ENCODE measurements around the gene ERC2.

ERC2 gene

DNA sequence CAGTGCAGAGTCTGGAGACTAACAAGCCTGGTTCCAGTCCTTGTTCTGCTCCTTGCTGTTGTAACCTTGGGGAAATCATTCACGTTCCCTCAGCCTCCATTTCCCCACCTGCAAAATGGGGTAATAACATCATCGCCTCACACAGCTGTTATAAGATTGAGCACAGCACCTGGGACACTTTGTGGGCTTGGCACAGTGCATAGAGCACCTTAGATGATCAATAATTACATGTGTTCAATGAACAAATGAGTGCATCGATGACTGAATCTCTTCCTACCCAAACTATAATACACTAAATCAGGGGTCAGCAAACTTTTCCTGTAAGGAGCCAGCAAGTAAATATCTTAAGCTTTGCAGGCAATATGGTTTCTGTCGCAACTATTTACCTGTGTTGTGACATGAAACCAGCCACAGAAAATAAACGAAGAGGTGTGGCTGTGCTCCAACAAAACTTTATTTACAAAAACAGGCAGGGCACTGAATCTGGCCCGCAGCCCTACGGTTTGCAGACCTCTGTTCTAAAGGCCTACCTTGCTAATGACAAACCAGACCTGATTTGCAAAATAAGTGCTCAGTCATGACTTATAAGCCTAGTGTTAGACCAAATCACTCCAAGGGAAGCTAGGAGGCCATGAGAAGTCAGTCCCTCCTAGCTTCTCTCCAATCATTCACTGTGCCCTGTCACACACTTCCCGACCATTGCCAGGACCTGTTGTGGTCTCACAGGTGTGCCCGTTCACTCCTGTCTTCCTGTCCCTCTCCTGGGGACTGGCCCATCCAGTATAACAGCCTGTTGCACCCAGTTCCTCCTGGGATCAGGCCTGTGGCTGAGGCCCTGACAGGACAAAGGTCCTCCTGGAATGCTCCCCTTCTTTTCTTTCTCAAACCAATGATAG lies 831.7 kb downstream of the ERC2 start:
- no peak for TF ChIP-seq CTCF (IDR thresholded peaks at IDR 0.05)

DNA sequence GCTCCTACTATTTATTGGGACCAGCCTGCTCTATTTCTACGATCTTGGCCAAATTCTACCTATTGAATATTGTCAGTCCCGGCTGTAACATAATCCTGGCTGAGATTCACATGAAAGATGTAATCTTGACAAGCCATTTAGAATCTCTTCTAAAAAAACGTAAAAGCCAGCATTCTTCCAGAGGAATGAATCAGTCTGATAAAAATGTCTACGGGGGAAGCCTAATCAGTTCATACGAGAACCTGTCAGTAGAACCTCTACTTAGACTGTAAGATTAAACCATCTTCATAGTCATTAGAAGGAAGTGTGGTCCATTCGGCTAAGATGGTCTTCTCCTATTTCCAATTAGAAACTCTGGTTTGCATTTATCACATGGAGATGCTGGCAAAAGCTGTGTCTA lies 833.9 kb downstream of the ERC2 start:
- TF ChIP-seq CTCF (IDR thresholded peaks at IDR 0.05) = no peak

DNA sequence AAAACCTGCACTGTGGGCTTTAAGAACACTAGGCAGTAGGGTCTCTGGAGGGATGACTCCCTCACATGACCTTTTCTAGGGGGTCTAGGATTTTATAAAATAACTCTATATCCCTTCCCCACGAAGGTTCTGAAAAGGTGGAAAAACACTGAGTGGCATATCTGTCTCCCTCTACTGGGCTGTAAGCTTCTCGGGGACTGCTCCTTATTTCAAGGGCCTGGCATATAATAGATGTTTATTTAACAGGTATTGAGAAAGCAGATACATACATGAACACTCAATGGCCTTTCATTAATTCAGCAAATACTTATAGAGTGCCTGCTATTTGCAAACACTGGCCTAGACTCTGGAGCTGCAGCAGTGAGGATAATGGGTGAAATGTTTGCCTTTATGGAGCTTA lies 834.9 kb downstream of the ERC2 start:
- TF ChIP-seq CTCF (IDR thresholded peaks at IDR 0.05) = no peak

- no peak for TF ChIP-seq CTCF (IDR thresholded peaks at IDR 0.05)
Measured at GRCh38 chr3:55631766-55632331, 836.4 kb downstream of the ERC2 start.

DNA sequence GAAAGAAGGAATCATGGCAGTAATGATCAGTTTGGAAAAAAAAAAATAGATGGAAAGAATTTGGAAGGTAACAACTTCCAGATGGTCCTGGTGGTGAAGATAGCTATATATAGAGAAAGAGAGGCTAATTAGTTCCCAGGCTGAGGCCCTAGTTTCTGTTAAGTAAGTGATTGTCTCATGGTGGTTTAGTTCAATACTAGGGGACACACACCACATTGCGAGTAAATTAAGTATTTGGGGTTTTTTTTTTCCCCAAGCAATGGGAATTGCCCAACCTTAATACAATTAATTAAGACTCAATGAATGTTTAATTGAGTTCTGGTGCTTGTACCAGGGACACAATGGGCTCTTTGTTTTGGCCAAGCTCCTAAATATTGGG lies 837.4 kb downstream of the ERC2 start:
- no peak for TF ChIP-seq CTCF (IDR thresholded peaks at IDR 0.05)

GRCh38 chr3:55630280-55630920 lies 837.9 kb downstream of the ERC2 start:
- no peak for TF ChIP-seq CTCF (IDR thresholded peaks at IDR 0.05)

- no peak for TF ChIP-seq CTCF (IDR thresholded peaks at IDR 0.05)
Measured at GRCh38 chr3:55629432-55629831, 838.8 kb downstream of the ERC2 start.
